Astrocyte of the spinal cord (primary cell): Measurements from ENCODE around the gene COX18.

Experiments used
- DNase-seq: peaks from one replicate; pipeline ENCODE4 v3.0.0; 2011; ENCODE audit warnings: low read depth, low spot score
- H3K4me3 ChIP-seq: 2 replicates; pipeline ENCODE4 v1.5.1; 2011; ENCODE audit warnings: low read depth, mild to moderate bottlenecking, low read length, moderate library complexity
- CTCF ChIP-seq: IDR thresholded peaks from 2 replicates; pipeline ENCODE4 v1.5.1; 2012; ENCODE audit warnings: low read depth, mild to moderate bottlenecking, low read length, inconsistent platforms
- in situ Hi-C: cut with HindIII; loops from 2 replicates; pipeline ENCODE4 v1.10.0; 2017; ENCODE audit warnings: low sequenced_read_pairs

Gene COX18

GRCh38 chr4:73037057-73037456 is 32.5 kb downstream of the COX18 start:
- no peak for TF ChIP-seq CTCF
- in situ Hi-C loops: no loop called here
- no peak for DNase-seq
- H3K4me3 ChIP-seq: no peak overlapping the region

GRCh38 chr4:73036123-73036522 is 33.4 kb downstream of the COX18 start:
- no peak overlapping the region for H3K4me3 ChIP-seq
- in situ Hi-C loops: no loop called here
- no peak for TF ChIP-seq CTCF
- DNase-seq: no peak

- TF ChIP-seq CTCF: no peak
- no peak overlapping the region for H3K4me3 ChIP-seq
- in situ Hi-C loops: no loop called here
- DNase-seq: no peak
Observed at GRCh38 chr4:73034896-73035295, 34.6 kb downstream of the COX18 start.

- in situ Hi-C loops: no loop called here
- no peak for DNase-seq
- no peak overlapping the region for H3K4me3 ChIP-seq
Observed at GRCh38 chr4:73028621-73029020, 40.9 kb downstream of the COX18 start.

GRCh38 chr4:73021634-73022033 is 47.9 kb downstream of the COX18 start:
- peak; percentile 55 for DNase-seq
- in situ Hi-C loops: no loop called here
- no peak overlapping the region for H3K4me3 ChIP-seq
- peak; percentile 33 for TF ChIP-seq CTCF

More at GRCh38 chr4:73028621-73029020, 40.9 kb downstream of the COX18 start:
- no peak for TF ChIP-seq CTCF

GRCh38 chr4:73019462-73020047 is 50.0 kb downstream of the COX18 start:
- peak; percentile 55 for DNase-seq
- TF ChIP-seq CTCF: peak; percentile 65
- in situ Hi-C loops: no loop called here
- H3K4me3 ChIP-seq: no peak overlapping the region
